ENCODE data around the gene TGFBR1.

DNA sequence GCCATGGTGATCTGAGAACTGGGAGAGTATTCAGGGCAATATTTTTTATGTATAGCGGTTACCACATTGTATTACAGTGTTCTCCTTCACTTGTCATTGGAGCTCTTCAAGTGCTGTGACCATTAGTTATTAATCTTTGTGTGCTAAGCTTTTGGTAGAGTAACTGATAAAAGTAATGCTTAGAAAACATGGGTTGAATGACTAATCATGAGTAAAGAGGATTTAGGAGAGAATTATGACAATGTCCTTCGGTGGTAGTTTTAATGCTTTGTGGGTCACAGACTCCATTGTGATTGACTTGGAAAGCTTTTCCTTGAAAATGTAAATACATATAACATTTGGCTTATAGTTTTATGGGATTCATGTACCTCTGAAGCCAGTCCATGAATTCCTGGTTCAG, 21.4 kb downstream of the TGFBR1 start:
- TF ChIP-seq, protein P1, sequence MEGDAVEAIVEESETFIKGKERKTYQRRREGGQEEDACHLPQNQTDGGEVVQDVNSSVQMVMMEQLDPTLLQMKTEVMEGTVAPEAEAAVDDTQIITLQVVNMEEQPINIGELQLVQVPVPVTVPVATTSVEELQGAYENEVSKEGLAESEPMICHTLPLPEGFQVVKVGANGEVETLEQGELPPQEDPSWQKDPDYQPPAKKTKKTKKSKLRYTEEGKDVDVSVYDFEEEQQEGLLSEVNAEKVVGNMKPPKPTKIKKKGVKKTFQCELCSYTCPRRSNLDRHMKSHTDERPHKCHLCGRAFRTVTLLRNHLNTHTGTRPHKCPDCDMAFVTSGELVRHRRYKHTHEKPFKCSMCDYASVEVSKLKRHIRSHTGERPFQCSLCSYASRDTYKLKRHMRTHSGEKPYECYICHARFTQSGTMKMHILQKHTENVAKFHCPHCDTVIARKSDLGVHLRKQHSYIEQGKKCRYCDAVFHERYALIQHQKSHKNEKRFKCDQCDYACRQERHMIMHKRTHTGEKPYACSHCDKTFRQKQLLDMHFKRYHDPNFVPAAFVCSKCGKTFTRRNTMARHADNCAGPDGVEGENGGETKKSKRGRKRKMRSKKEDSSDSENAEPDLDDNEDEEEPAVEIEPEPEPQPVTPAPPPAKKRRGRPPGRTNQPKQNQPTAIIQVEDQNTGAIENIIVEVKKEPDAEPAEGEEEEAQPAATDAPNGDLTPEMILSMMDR (IDR thresholded peaks at IDR 0.05; ENCODE audit: extremely low read depth in 1 of 2, insufficient read depth in 1 of 2, low read depth in 1 of 2, low read length in 2 of 2) = no peak
- no peak for TF ChIP-seq POLR2A (IDR thresholded peaks at IDR 0.05; ENCODE audit: low read depth, low read length)
- TF ChIP-seq FOS (IDR thresholded peaks at IDR 0.05; ENCODE audit: borderline replicate concordance, insufficient read depth, low read length) = no peak
- TF ChIP-seq, protein P2, sequence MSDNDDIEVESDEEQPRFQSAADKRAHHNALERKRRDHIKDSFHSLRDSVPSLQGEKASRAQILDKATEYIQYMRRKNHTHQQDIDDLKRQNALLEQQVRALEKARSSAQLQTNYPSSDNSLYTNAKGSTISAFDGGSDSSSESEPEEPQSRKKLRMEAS (IDR thresholded peaks at IDR 0.05; ENCODE audit: insufficient read depth, insufficient read length) = no peak
- no peak for TF ChIP-seq POLR2AphosphoS5 (IDR thresholded peaks at IDR 0.05; ENCODE audit: insufficient read depth, low read depth, low read length)
